NOMO-1 treated with DMSO at 0.1 percent for 48 hours (cell line): ENCODE results near the gene GABRG3.

ENCODE experiments used
- DNase-seq: peaks from one replicate; lab custom pipeline; 2025; ENCODE audit not compliant: unreplicated experiment; lab: John Stamatoyannopoulos, UW

The GABRG3 gene

GRCh38 chr15:27456807-27457206 is 485.8 kb downstream of the GABRG3 start:
- DNase-seq, result no peak

DNA sequence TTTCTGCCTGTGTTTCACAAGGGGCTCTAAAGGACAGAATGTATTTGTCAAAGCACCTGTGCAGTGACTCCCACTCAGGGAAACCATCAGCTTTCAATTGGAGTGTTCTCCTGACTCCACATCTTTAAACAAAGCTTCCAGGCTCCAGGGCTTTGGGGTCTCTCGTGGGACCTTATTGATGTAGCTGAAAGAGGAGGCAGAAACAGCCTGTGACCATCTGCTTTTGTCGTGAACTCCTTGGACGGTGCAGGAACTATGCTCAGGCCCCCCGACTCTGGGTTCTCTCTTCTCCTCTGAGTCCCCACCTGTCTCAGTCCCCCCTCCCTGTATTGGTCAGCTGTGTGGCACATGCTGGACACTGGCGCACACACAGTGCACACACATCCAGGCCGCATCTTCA is 486.8 kb downstream of the GABRG3 start:
- no peak for DNase-seq

GRCh38 chr15:27458345-27459084 is 487.5 kb downstream of the GABRG3 start:
- no peak for DNase-seq

DNA sequence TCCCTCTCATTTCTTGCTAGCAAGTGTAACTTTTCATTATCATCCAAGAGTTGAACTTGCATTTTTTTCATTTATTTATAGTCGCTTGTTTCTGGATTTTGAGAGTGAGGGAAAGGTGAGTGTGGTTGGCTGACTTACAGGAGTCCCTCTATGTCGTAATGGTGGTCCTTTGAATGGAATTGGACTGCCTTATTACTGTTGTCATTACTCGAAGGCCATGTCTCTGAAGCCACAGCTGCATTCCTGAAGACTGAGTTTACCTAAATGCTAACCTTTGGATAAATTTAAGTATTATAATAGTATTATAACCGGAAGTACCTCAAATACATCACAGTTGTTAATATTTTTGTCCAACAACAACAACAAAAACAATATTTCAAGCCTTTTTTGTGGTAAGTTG is 488.9 kb downstream of the GABRG3 start:
- no peak for DNase-seq

GRCh38 chr15:27461181-27461580 is 490.2 kb downstream of the GABRG3 start:
- DNase-seq, result no peak

DNA sequence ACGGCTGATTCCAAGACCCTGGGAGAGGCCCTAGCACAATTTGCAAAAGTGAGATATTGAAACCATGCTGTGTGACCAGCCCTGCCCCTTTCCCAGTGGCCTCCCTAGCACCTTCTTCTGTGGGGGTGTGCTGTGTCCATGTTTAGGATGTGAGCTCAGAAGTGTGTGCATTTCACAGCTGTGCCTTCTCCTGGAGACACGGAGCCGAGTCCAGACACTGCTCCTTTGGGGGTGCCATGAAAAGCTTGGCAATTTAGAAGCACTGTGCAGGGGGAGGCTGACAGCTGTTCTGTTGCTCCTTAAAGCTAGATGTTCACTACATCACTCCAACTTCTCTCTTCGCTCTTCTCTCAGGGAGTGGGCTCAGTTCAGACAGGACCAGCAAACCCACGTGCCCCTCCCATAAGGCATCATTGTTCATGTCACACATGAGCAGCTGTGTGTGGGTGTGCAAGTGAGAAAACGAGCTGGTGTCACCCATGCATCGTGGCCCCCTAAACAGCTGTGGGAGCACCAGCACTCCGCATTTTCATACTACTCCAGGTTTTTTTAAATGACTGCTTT is 492.6 kb downstream of the GABRG3 start:
- no peak for DNase-seq

DNA sequence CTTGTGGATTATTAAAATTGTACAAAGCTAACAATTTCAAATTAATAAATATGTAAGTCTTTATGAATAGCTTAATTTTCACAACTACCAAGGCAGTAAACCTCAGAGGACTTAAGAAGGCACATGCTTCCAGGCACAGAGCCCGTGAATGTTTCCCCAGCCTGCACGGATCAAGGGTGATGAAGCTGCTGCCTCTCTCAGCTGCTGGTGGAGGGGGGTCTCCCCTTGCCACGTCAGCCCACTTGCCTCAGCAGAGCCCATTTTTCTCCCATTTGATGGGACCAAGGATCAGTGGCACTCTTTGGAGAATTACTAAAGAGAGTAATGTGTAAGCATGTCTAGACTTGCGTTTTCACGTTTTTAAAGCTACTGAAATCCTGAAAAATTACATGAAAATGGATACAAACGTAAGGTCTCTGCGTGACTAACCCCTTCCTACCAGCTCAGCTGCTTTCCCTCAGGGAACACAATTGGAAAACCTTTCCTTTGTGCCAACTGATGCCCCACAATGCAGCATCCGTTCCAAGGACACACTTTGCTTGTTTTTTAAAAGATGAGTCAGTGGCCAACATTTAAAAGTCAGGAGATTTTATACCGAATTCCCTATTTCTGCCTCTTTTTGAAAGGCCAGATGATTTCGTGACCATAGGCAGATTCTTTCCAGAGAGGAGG is 494.1 kb downstream of the GABRG3 start:
- no peak for DNase-seq

GRCh38 chr15:27466758-27467157 is 495.8 kb downstream of the GABRG3 start:
- no peak for DNase-seq

DNA sequence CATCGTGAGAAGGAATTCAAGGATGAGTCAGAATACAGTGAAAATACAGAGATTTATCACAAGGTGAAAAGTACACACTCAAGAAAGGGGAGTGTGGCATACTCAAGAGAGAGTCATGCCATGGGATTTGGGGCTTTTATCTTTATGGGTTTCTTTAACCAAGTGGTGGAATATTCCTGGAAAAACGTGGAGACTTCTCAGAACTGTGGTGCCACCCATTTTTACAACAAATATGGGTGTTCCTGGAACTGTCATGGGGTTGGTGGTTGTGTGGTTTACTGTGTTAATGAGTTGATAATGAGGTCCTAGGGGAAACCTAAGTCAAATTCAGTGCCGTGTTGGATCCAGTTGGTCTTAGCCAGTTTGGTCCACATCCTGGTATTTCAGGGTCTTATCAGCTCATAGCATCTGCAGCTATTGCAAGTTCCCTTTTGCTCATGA is 497.2 kb downstream of the GABRG3 start:
- DNase-seq, result no peak

GRCh38 chr15:27473845-27474244 is 502.9 kb downstream of the GABRG3 start:
- no peak for DNase-seq

- no peak for DNase-seq
These were observed 504.4 kb downstream of the GABRG3 start for GRCh38 chr15:27475395-27475794.

GRCh38 chr15:27479296-27480140 is 508.5 kb downstream of the GABRG3 start:
- no peak for DNase-seq

DNA sequence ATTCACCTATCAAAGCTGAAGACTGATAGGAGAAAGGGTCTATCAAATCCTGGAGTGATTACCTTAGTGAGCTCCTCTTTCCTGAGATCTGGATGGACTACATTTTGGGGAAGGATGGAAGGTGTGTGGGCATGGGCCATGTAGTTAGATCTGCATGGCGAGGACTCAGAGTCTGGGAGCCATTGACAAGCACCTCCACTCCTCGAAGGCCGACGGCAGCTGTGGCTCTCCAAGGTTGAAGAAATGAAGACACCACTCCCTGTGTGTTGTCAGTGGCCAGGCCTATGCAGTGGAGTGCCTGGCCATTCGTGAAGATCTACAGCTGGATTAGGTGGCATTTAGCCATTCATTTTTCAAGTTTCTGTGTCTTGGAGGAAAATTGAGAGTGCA is 509.2 kb downstream of the GABRG3 start:
- DNase-seq, result no peak

GRCh38 chr15:27480642-27481041 is 509.7 kb downstream of the GABRG3 start:
- DNase-seq, result no peak

GRCh38 chr15:27481768-27482167 is 510.8 kb downstream of the GABRG3 start:
- DNase-seq, result no peak

- DNase-seq, result no peak
These were observed 511.3 kb downstream of the GABRG3 start for GRCh38 chr15:27482287-27482686.

- DNase-seq, result no peak
These were observed 512.1 kb downstream of the GABRG3 start for GRCh38 chr15:27483124-27483523.

DNA sequence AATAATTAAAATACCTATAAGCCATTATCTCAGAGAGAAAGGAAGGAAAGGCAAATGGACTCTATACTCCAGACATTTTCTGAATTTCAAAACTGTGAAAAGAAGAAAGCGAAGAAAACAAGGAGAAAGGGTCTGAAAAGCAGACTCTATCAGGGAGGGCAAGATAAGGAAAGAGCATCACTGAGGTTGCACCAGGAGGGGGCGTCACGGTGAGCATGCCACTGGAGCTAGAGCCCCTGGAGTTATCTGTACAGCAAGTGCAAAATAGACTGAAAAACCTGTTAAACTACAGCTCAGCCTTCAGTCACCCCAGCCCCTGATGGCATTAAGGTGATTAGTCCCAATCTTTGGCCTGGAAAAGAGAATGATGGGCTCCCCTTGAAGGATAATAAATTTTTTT is 514.3 kb downstream of the GABRG3 start:
- DNase-seq, result no peak

GRCh38 chr15:27486051-27486450 is 515.1 kb downstream of the GABRG3 start:
- DNase-seq, result no peak

- DNase-seq, result no peak
These were observed 516.0 kb downstream of the GABRG3 start for GRCh38 chr15:27486683-27487647.
